Measurements from ENCODE around the gene DEFB121. TPM values are rescaled to one million over a fixed set of nuclear protein-coding genes. Genes with fewer than 3 reads are reported as not detected.
"Not testable (repeated sequence)": the region's sequence is repeated elsewhere in the genome, so short reads cannot be mapped to it uniquely, and the experiment has no call there.

The DEFB121 gene
- total RNA-seq, 1 donor from 2014 or later: not detected

DNA sequence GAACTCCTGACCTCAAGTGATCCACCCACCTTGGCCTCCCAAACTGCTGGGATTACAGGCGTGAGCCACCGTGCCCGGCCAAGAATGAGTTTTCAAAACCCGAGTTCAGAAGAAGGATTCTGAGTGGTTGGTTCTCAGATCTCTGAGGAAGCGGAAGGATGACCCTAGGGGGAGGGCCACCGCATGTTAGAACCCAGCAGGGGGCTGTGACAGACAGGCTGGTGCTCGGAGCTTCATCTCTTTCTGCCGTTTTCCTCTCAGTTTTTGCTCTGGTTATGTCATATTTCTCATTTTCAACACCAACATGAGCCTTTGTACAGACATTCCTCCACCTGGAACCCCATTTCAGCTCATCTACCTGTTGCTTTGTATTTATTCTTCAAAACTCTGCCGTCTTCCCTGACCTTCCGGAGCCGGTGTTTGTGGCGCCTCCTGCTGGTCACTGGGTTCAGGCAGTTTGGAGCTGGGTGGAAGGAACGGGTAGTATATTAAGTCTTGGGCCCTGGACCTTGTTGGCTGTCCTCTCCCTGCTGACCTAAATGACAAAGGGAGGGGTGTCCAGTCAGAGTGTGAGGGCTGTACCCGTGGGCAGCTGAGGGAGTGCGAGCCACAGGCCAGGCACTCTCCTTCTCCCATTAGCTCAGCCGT, 34.1 kb upstream of the DEFB121 start, which contains the start of gene DEFB123:
Gene DEFB123, plus strand, starts transcription at position 621 of the 648 bp plus-strand sequence. CDS start 67 bp downstream, outside the sequence.
- Mint-ChIP-seq H3K36me3 (no peaks in the 10 kb centered on the region), H3K27ac (no peak within 1 kb of the TSS), H3K27me3 (ENCODE audit: low read depth) (no peaks in the 10 kb centered on the region), H3K9me3 (peaks cover 60% of the 10 kb centered on the region), H3K4me1 (no peaks in the 10 kb centered on the region), H3K4me3 (no peak within 1 kb of the TSS)
- DNase-seq (ENCODE audit: low spot score in 2 of 2, unreplicated experiment in 2 of 2): no peak
- TF ChIP-seq, protein P1, sequence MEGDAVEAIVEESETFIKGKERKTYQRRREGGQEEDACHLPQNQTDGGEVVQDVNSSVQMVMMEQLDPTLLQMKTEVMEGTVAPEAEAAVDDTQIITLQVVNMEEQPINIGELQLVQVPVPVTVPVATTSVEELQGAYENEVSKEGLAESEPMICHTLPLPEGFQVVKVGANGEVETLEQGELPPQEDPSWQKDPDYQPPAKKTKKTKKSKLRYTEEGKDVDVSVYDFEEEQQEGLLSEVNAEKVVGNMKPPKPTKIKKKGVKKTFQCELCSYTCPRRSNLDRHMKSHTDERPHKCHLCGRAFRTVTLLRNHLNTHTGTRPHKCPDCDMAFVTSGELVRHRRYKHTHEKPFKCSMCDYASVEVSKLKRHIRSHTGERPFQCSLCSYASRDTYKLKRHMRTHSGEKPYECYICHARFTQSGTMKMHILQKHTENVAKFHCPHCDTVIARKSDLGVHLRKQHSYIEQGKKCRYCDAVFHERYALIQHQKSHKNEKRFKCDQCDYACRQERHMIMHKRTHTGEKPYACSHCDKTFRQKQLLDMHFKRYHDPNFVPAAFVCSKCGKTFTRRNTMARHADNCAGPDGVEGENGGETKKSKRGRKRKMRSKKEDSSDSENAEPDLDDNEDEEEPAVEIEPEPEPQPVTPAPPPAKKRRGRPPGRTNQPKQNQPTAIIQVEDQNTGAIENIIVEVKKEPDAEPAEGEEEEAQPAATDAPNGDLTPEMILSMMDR (IDR thresholded peaks at IDR 0.05; ENCODE audit: unreplicated experiment): peak; percentile 38

DNA sequence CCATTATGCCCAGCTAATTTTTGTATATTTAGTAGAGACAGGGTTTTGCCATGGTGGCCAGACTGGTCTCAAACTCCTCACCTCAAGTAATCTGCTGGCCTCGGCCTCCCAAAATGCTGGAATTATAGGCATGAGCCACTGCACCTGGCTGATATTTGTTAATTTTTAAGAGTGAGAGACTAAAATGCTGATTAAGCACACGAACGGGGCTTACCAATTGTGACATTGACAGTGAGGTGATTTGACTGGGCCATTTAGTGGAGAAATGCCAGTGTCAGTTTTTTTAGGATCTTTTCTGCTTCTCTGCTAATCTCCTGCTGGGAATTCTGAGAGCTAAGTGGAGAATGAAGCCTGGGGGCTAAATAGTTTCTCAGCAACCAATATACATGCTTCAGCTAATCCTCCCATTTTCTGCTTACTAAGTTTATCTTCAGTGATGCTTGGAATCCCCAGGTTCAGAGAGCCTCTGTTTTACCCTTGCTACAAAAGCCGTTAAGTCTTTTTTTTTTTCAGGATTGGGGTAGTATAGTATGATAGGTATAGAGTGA, 24.6 kb upstream of the DEFB121 start:
- TF ChIP-seq, protein P1 (IDR thresholded peaks at IDR 0.05; ENCODE audit: unreplicated experiment): no peak
- no peak for DNase-seq (ENCODE audit: low spot score in 2 of 2, unreplicated experiment in 2 of 2)
- peaks cover 42% of the 10 kb centered on the region for H3K9me3 Mint-ChIP-seq
- no peak overlapping the region for H3K4me3 Mint-ChIP-seq
- H3K27me3 Mint-ChIP-seq (ENCODE audit: low read depth): no peaks in the 10 kb centered on the region
- H3K27ac Mint-ChIP-seq: no peak overlapping the region
- H3K4me1 Mint-ChIP-seq: no peaks in the 10 kb centered on the region
- no peaks in the 10 kb centered on the region for H3K36me3 Mint-ChIP-seq

DNA sequence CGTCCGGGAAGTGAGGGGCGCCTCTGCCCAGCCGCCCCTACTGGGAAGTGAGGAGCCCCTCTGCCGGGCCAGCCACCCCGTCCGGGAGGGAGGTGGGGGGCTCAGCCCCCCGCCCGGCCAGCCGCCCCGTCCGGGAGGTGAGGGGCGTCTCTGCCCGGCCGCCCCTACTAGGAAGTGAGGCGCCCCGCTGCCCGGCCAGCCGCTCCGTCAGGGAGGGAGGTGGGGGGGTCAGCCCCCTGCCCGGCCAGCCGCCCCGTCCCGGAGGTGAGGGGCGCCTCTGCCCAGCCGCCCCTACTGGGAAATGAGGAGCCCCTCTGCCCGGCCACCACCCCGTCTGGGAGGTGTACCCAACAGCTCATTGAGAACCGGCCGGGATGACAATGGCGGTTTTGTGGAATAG, 21.6 kb upstream of the DEFB121 start:
- not testable (repeated sequence) for H3K27ac Mint-ChIP-seq; H3K4me3 Mint-ChIP-seq; H3K36me3 Mint-ChIP-seq; H3K4me1 Mint-ChIP-seq; H3K27me3 Mint-ChIP-seq (ENCODE audit: low read depth); DNase-seq (ENCODE audit: low spot score in 2 of 2, unreplicated experiment in 2 of 2)
- H3K9me3 Mint-ChIP-seq: peaks cover 42% of the 10 kb centered on the region

DNA sequence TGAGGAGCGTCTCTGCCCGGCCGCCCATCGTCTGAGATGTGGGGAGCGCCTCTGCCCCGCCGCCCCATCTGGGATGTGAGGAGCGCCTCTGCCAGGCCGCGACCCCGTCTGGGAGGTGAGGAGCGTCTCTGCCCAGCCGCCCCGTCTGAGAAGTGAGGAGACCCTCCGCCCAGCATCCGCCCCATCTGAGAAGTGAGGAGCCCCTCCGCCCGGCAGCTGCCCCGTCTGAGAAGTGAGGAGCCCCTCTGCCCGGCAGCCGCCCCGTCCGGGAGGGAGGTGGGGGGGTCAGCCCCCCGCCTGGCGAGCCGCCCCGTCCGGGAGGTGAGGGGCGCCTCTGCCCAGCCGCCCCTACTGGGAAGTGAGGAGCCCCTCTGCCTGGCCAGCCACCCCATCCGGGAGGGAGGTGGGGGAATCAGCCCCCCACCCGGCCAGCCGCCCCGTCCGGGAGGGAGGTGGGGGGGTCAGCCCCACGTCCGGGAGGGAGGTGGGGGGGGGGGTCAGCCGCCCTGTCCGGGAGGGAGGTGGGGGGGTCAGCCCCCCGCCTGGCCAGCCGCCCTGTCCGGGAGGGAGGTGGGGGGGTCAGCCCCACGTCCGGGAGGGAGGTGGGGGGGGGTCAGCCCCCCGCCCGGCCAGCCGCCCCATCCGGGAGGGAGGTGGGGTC, 21.0 kb upstream of the DEFB121 start:
- H3K9me3 Mint-ChIP-seq: peaks cover 41% of the 10 kb centered on the region

DNA sequence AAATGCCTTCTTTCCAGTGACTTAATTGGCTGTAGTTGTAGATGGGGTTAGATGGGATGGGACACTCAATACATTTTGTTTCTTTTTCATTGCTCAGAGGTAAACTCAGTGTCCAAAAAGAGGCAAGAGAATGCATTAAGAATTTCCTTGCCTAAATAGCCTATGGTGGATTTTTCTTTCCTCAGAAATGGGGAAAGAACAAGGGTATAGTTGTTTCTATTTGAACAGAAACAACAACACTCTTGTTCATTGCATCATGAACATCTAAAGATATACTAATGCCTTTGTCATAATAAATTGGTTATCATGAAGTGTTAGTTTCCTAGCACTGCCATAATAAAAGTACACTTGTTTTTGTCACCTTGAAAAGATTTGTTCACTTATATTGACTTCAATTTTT, 19.8 kb upstream of the DEFB121 start:
- no peak overlapping the region for H3K27ac Mint-ChIP-seq
- no peaks in the 10 kb centered on the region for H3K27me3 Mint-ChIP-seq (ENCODE audit: low read depth)
- TF ChIP-seq, protein P1 (IDR thresholded peaks at IDR 0.05; ENCODE audit: unreplicated experiment): no peak
- no peak for DNase-seq (ENCODE audit: low spot score in 2 of 2, unreplicated experiment in 2 of 2)
- H3K36me3 Mint-ChIP-seq: no peaks in the 10 kb centered on the region
- peaks cover 43% of the 10 kb centered on the region for H3K9me3 Mint-ChIP-seq
- H3K4me1 Mint-ChIP-seq: no peaks in the 10 kb centered on the region
- no peak overlapping the region for H3K4me3 Mint-ChIP-seq

More for the DNA sequence above, 21.0 kb upstream of the DEFB121 start:
- H3K4me3 Mint-ChIP-seq; H3K36me3 Mint-ChIP-seq; H3K27me3 Mint-ChIP-seq (ENCODE audit: low read depth); H3K4me1 Mint-ChIP-seq; H3K27ac Mint-ChIP-seq; DNase-seq (ENCODE audit: low spot score in 2 of 2, unreplicated experiment in 2 of 2): not testable (repeated sequence)

DNA sequence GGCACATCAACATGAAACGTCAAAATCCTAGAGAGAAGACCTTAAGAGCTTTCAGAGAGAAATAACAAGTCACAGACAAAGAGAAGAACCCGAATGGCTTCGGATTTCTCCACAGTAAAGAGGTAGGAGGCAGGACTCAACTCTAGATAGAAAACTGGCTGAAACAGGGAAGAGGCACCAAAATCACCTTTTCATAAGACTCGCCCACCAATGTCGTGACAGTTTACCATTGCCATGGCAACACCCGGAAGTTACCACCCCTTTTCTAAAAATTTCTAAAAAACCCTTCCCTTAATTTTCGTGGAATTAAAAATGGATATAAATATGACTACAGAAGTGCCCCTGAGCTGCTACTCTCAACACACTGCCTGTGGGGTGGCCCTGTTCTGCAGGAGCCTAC, 12.3 kb upstream of the DEFB121 start:
- H3K27me3 Mint-ChIP-seq (ENCODE audit: low read depth): no peaks in the 10 kb centered on the region
- TF ChIP-seq, protein P1 (IDR thresholded peaks at IDR 0.05; ENCODE audit: unreplicated experiment): no peak
- H3K4me3 Mint-ChIP-seq: no peak overlapping the region
- no peak overlapping the region for H3K27ac Mint-ChIP-seq
- H3K9me3 Mint-ChIP-seq: peaks cover 65% of the 10 kb centered on the region
- DNase-seq (ENCODE audit: low spot score in 2 of 2, unreplicated experiment in 2 of 2): no peak
- peaks cover 2% of the 10 kb centered on the region for H3K36me3 Mint-ChIP-seq
- no peaks in the 10 kb centered on the region for H3K4me1 Mint-ChIP-seq

Data from mesothelial cell of epicardium (in vitro differentiated cells).